ENCODE results near the gene AOC3.
A peak's percentile ranks its signal among the peaks of the same experiment; 100 is the strongest.

The AOC3 gene

GRCh38 chr17:42832934-42833766 lies 17.8 kb upstream of the AOC3 start, which contains the start of gene PSME3:
TSS of gene PSME3 (plus strand) at chr17:42833397. CDS start at chr17:42833632, 235 bp downstream.
- peak; percentile 85 for DNase-seq (ENCODE audit: insufficient read length, low spot score)
- TF ChIP-seq POLR2A (IDR thresholded peaks at IDR 0.05; ENCODE audit: low read depth, low read length): peak; percentile 99
- FAIRE-seq: no peak

GRCh38 chr17:42833767-42834422 lies 17.1 kb upstream of the AOC3 start:
- TF ChIP-seq POLR2A (IDR thresholded peaks at IDR 0.05; ENCODE audit: low read depth, low read length): no peak
- FAIRE-seq (no peak), DNase-seq (ENCODE audit: insufficient read length, low spot score) (no peak)

GRCh38 chr17:42835732-42836131 lies 15.3 kb upstream of the AOC3 start:
- FAIRE-seq: no peak
- TF ChIP-seq POLR2A (IDR thresholded peaks at IDR 0.05; ENCODE audit: low read depth, low read length): no peak
- DNase-seq (ENCODE audit: insufficient read length, low spot score): no peak

- DNase-seq (ENCODE audit: insufficient read length, low spot score): no peak
- TF ChIP-seq POLR2A (IDR thresholded peaks at IDR 0.05; ENCODE audit: low read depth, low read length): no peak
- FAIRE-seq: no peak
Measured at GRCh38 chr17:42841975-42842685, 8.9 kb upstream of the AOC3 start.

- no peak for FAIRE-seq
- no peak for TF ChIP-seq POLR2A (IDR thresholded peaks at IDR 0.05; ENCODE audit: low read depth, low read length)
Measured at GRCh38 chr17:42843358-42843934, 7.6 kb upstream of the AOC3 start.

DNA sequence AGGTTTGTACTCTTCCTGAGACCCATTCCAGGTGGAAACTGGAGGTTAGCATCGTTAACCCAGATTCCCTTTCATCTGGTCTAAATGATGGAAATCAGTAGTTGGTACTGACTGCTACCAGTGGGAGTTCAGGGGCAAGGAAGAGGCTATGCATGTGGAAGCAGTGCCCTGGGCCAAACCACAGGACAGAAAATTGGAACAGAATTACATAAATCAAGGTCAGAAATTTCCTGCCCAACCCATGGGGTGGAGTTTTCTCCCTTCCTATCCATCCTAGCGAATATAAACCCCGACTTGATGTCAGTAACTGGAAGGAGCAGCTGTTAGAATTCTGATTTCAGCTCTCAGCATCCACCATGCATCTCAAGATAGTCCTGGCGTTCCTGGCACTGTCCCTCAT lies 6.7 kb upstream of the AOC3 start, which contains the start of gene AOC2:
TSS of gene AOC2 (plus strand) at position 310 of the 400 bp plus-strand sequence. CDS start at position 357, 47 bp downstream.
- TF ChIP-seq POLR2A (IDR thresholded peaks at IDR 0.05; ENCODE audit: low read depth, low read length): no peak
- DNase-seq (ENCODE audit: insufficient read length, low spot score): no peak
- FAIRE-seq: no peak

More at GRCh38 chr17:42843358-42843934, 7.6 kb upstream of the AOC3 start:
- DNase-seq (ENCODE audit: insufficient read length, low spot score): peak; percentile 61

GRCh38 chr17:42844761-42845555 lies 6.0 kb upstream of the AOC3 start:
- DNase-seq (ENCODE audit: insufficient read length, low spot score): no peak
- no peak for FAIRE-seq
- no peak for TF ChIP-seq POLR2A (IDR thresholded peaks at IDR 0.05; ENCODE audit: low read depth, low read length)

DNA sequence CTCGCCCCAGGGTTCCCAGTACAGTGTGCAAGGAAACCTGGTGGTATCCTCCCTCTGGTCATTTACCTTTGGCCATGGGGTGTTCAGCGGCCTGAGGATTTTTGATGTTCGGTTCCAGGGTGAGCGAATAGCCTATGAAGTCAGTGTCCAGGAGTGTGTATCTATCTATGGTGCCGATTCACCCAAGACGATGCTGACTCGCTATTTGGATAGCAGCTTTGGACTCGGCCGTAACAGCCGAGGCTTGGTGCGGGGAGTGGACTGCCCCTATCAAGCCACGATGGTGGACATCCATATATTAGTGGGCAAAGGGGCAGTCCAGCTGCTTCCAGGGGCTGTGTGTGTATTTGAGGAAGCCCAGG lies 5.5 kb upstream of the AOC3 start:
- no peak for FAIRE-seq
- TF ChIP-seq POLR2A (IDR thresholded peaks at IDR 0.05; ENCODE audit: low read depth, low read length): no peak
- DNase-seq (ENCODE audit: insufficient read length, low spot score): no peak

DNA sequence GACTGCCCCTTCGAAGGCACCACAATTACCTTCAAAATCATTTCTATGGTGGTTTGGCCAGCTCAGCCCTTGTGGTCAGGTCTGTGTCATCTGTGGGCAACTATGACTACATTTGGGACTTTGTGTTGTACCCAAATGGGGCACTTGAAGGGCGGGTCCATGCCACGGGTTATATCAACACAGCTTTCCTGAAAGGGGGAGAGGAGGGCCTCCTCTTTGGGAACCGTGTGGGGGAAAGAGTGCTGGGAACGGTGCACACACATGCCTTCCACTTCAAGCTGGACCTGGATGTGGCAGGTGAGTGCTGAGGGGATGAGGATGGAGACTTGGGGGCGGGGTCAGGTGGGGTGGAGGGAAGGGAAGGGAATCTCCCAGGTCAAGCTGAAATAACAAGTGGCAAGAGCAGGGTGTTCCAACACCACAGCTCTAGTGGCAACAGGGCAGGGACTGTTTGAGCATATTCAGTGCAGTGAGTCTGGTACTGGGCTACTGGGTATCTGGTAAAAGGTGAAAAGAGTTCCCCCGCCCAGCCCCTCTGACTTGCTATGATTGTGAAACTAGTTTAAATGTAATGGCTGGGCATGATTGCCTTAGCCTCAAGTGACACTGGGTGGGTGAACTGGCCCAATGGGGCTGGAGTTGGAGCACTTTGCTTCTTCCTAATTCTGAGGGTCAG lies 4.9 kb upstream of the AOC3 start:
- no peak for TF ChIP-seq POLR2A (IDR thresholded peaks at IDR 0.05; ENCODE audit: low read depth, low read length)
- FAIRE-seq: no peak
- DNase-seq (ENCODE audit: insufficient read length, low spot score): peak; percentile 59

- TF ChIP-seq POLR2A (IDR thresholded peaks at IDR 0.05; ENCODE audit: low read depth, low read length): no peak
- DNase-seq (ENCODE audit: insufficient read length, low spot score) (no peak), FAIRE-seq (no peak)
Measured at GRCh38 chr17:42846594-42847280, 4.3 kb upstream of the AOC3 start.

GRCh38 chr17:42848093-42848492 lies 2.9 kb upstream of the AOC3 start:
- no peak for FAIRE-seq
- no peak for DNase-seq (ENCODE audit: insufficient read length, low spot score)
- no peak for TF ChIP-seq POLR2A (IDR thresholded peaks at IDR 0.05; ENCODE audit: low read depth, low read length)

- FAIRE-seq (no peak), DNase-seq (ENCODE audit: insufficient read length, low spot score) (no peak)
- no peak for TF ChIP-seq POLR2A (IDR thresholded peaks at IDR 0.05; ENCODE audit: low read depth, low read length)
Measured at GRCh38 chr17:42849031-42849430, 2.0 kb upstream of the AOC3 start.

Measured in H54 (cell line).